Kidney (tissue), 14 donors: ENCODE data around the gene MAGI3. TPM values are rescaled to one million over a fixed set of nuclear protein-coding genes. Genes with fewer than 3 reads are reported as not detected.

Source experiments
- DNase-seq, 5 donors: peaks; one replicate each; pipeline ENCODE4 v3.0.0-alpha.2; 2013 to 2020
- FAIRE-seq: peaks from 2 replicates; lab custom pipeline; 2012; peaks lifted over from hg19 to GRCh38; lab: Jason Lieb, UNC
- H3K27ac ChIP-seq, 2 donors: one replicate each; pipeline ENCODE4 v1.7.0; 2013; ENCODE audit warnings: low read depth in 2 of 2, low read length in 2 of 2, inconsistent platforms in 1 of 2
- H3K27me3 ChIP-seq: one replicate; pipeline ENCODE4 v1.7.1; 2013; ENCODE audit warnings: low read length, inconsistent platforms; ENCODE audit not compliant: control insufficient read depth, insufficient read depth
- H3K36me3 ChIP-seq, 3 donors: one replicate each; pipeline versions ENCODE4 v1.7.0 to v1.7.1; 2013; ENCODE audit warnings: low read length in 3 of 3, control low read depth in 1 of 3, inconsistent platforms in 1 of 3; ENCODE audit not compliant: insufficient read depth in 3 of 3, control insufficient read depth in 2 of 3
- H3K4me1 ChIP-seq, 3 donors: one replicate each; pipeline versions ENCODE4 v1.7.0 to v1.7.1; 2013; ENCODE audit warnings: low read length in 3 of 3, inconsistent platforms in 1 of 3, low read depth in 1 of 3; ENCODE audit not compliant: control insufficient read depth in 2 of 3, insufficient read depth in 2 of 3
- H3K4me3 ChIP-seq, 3 donors: one replicate each; pipeline versions ENCODE4 v1.7.0 to v1.8.1; 2013; ENCODE audit warnings: low read length in 3 of 3, control low read depth in 1 of 3, inconsistent platforms in 1 of 3
- H3K9ac ChIP-seq, 3 donors: one replicate each; pipeline versions ENCODE4 v1.7.0 to v1.7.1; 2013; ENCODE audit warnings: low read length in 3 of 3, control low read depth in 1 of 3, inconsistent platforms in 1 of 3
- H3K9me3 ChIP-seq, 3 donors: one replicate each; pipeline versions ENCODE4 v1.7.0 to v1.7.1; 2013; ENCODE audit warnings: low read length in 3 of 3, control low read depth in 1 of 3, inconsistent platforms in 1 of 3; ENCODE audit not compliant: control insufficient read depth in 2 of 3, insufficient read depth in 1 of 3
- intact Hi-C: fragments of 100-400 bp; cut with DNase I; formaldehyde crosslinking; loops from one replicate; pipeline ENCODE4 v1.11.1; 2022
- polyA plus RNA-seq: library from polyadenylated mRNA; stranded (reverse); fragments of 350-450 nt; fragmentation: Illumina TruSeq; extraction: RNeasy Lipid Tissue Mini Kit (QIAGEN cat#74804); gene quantifications from one replicate; pipeline ENCODE4 v1.2.3, GENCODE V29; 2014; ENCODE audit warnings: low read depth, low replicate concordance; ENCODE audit not compliant: insufficient read depth
- total RNA-seq: library from RNA; stranded (reverse); fragmentation: NEBNext Ultra II Directional; extraction: Animal tissue kit (Norgen Biotek cat#: 25700); gene quantifications from one replicate; pipeline ENCODE4 v1.2.1, GENCODE V29; 2021
- TF ChIP-seq, protein P1 (sequence below): IDR thresholded peaks from 3 replicates; pipeline ENCODE4 v1.5.1; 2012; ENCODE audit warnings: mild to moderate bottlenecking, moderate library complexity, borderline replicate concordance; ENCODE audit not compliant: insufficient read depth; ENCODE audit errors: extremely low read depth
- donor health status: control.
- donor health status: control.
- donor health status: control.
- donor health status: control.
- donor health status: control.
- donor health status: DM: yes; HTN: yes; CAD: no.
- donor health status: Normal renal cell carcinoma (clear cell type).

The MAGI3 gene
- total and polyA plus RNA-seq, 2 donors from 2014 or later, result 5.6 to 25.9 TPM

DNA sequence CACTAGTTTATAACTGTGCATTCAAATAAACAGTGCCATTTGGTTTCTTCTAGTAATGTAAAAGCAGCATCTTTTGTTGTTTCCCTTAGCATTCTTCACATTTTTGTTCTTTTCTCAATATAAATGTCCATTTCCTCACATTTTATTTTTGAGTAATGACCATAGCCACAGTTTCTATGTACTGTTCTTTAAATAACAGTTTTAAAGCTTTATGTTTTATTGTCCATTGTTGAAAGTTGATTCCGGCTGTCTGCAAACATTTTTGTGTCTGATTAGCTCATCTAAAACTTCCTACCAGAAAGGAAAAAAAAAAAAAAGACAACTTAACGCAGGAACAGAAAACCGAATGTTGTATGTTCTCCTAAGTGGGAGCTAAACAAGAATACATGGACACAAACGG is 139.7 kb downstream of the MAGI3 start:
- TF ChIP-seq, protein P1, sequence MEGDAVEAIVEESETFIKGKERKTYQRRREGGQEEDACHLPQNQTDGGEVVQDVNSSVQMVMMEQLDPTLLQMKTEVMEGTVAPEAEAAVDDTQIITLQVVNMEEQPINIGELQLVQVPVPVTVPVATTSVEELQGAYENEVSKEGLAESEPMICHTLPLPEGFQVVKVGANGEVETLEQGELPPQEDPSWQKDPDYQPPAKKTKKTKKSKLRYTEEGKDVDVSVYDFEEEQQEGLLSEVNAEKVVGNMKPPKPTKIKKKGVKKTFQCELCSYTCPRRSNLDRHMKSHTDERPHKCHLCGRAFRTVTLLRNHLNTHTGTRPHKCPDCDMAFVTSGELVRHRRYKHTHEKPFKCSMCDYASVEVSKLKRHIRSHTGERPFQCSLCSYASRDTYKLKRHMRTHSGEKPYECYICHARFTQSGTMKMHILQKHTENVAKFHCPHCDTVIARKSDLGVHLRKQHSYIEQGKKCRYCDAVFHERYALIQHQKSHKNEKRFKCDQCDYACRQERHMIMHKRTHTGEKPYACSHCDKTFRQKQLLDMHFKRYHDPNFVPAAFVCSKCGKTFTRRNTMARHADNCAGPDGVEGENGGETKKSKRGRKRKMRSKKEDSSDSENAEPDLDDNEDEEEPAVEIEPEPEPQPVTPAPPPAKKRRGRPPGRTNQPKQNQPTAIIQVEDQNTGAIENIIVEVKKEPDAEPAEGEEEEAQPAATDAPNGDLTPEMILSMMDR, result no peak
- no peaks in the 10 kb centered on the region for H3K27me3 ChIP-seq
- DNase-seq (peak in 1 of 5 donors; percentile 54), FAIRE-seq (no peak)
- peaks cover 0 to 4% (median 0%) of the 10 kb centered on the region in 3 donors for H3K9me3 ChIP-seq
- H3K27ac ChIP-seq, result no peak overlapping the region
- no peak overlapping the region for H3K9ac ChIP-seq
- H3K4me3 ChIP-seq, result no peak overlapping the region
- intact Hi-C loops, result no loop called here
- H3K4me1 ChIP-seq, result no peaks in the 10 kb centered on the region
- H3K36me3 ChIP-seq, result no peaks in the 10 kb centered on the region

DNA sequence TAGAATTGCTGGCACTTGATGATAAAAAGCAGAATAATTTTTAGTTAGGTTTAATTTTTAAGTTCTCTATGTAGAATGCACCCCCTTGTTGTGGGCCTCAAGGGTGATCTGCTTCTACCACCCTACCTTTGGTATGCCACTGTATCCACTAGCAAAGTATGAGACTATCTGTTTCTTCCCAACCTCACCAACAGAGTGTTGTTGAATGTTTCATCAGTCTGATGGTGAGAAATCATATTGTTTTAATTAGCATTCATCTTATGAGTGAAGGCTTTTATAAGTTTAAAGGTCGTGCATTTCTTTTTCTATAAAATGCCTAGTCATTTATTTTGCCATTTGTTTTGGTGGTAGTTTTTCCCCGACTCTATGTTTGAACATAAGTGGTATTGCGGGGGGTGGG is 141.0 kb downstream of the MAGI3 start:
- Histone ChIP-seq H3K9ac (no peak overlapping the region), H3K27ac (no peak overlapping the region), H3K36me3 (no peaks in the 10 kb centered on the region), H3K4me1 (no peaks in the 10 kb centered on the region), H3K27me3 (no peaks in the 10 kb centered on the region), H3K4me3 (no peak overlapping the region), H3K9me3 (peaks cover 0 to 4% (median 0%) of the 10 kb centered on the region in 3 donors)
- intact Hi-C loops, result no loop called here
- DNase-seq, result no peak
- TF ChIP-seq, protein P1, result no peak
- no peak for FAIRE-seq

DNA sequence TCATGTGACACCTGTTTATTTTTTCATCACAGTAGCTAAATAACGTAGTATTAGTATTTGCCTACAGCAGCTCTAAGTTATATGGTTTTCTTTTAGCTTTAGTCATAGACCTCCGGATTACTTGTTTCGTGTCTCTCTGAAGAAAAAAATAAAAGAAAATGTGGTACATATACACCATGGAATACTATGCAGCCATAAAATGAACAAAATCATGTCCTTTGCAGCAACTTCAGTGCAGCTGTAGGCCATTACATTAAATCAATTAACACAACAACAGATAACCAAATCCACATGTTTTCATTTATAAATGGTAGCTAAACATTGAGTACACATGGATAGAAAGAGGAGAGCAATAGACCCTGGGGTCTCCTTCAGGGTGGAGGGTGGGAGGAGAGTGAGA is 142.7 kb downstream of the MAGI3 start:
- Histone ChIP-seq H3K4me1 (no peaks in the 10 kb centered on the region), H3K27me3 (no peaks in the 10 kb centered on the region), H3K4me3 (no peak overlapping the region), H3K9me3 (peaks cover 0 to 1% (median 0%) of the 10 kb centered on the region in 3 donors), H3K9ac (no peak overlapping the region), H3K36me3 (no peaks in the 10 kb centered on the region), H3K27ac (no peak overlapping the region)
- TF ChIP-seq, protein P1, result no peak
- intact Hi-C loops, result no loop called here
- no peak for FAIRE-seq
- no peak for DNase-seq
